ACHN (cell line): ENCODE results near the gene GLI1.
"Not testable (repeated sequence)": the region's sequence is repeated elsewhere in the genome, so short reads cannot be mapped to it uniquely, and the experiment has no call there.

Experiments
- DNase-seq: peaks from one replicate; pipeline ENCODE4 v3.0.0-alpha.2; 2015
- in situ Hi-C: cut with HindIII; loops from 2 replicates; pipeline ENCODE4 v1.10.0; 2017; ENCODE audit warnings: low sequenced_read_pairs, low pct_ligation_motif_present, low pct_unique_long_range_greater_than_20kb

GLI1 gene

DNA sequence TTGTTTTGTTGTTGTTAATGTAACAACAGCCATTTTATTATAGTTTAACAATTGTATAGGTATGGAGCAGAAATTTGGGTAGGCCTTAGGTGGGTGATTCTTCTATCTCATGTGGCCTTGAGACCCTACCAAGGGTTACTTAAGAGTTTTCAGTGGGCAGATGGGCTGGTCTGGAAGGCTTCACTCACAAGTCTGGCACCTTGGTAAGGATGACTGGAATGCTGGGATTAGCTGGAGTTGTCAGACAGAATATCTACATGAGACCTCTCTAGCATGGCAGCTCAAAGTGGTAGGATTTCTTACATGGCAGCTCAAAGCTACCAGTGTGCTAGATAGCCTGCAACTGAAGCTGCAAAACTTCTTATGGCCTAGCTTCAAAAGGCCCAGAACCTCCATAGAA is 26.1 kb downstream of the GLI1 start:
- in situ Hi-C loops = no loop called here
- DNase-seq = no peak

- DNase-seq = no peak
- in situ Hi-C loops = no loop called here
These were observed 27.5 kb downstream of the GLI1 start for GRCh38 chr12:57487055-57487596.

- in situ Hi-C loops = no loop called here
- peak; percentile 100 for DNase-seq
These were observed 28.2 kb downstream of the GLI1 start, which contains the start of gene MARS1 for GRCh38 chr12:57487597-57488401. TSS of gene MARS1 (plus strand) at chr12:57488068. CDS start at chr12:57488091, 23 bp downstream.

DNA sequence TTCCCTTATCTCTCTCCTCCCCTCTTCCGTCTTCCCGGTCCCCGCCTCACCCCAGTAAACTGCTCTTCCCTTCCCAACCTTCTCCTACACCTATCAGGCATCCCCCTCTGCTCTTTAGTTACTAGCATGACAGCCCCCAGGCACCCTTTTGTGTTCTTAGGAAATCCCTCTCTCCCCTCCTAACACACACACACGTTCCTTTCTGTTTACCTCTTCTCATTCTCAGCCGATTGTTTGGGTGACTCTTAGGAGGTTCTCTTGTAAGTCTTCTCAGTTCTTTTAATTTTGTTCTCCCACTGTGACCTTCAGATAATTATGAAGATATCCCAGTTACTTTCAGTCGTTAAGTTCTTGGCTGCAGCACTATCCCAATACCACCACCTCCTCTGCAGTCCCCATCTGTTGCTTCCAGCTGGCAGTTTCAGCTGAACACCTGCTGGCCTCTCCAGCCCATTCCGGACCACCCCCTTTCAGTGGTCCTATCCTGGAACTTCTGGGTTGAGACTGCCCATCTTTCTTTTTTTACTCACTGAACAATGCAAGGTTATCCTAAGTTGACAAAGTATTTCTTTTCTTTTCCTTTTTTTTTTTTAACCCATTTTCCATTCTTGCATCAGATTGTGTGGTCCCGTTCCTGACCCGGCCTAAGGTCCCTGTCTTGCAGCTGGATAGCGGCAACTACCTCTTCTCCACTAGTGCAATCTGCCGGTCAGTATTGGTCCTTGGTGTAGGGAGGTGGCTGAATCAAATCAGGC is 29.0 kb downstream of the GLI1 start:
- no peak for DNase-seq
- in situ Hi-C loops = no loop called here

GRCh38 chr12:57489157-57489641 is 29.6 kb downstream of the GLI1 start:
- in situ Hi-C loops = no loop called here

GRCh38 chr12:57490126-57490525 is 30.5 kb downstream of the GLI1 start:
- in situ Hi-C loops = no loop called here
- no peak for DNase-seq

More at GRCh38 chr12:57489157-57489641, 29.6 kb downstream of the GLI1 start:
- no peak for DNase-seq

- in situ Hi-C loops = no loop called here
- peak; percentile 41 for DNase-seq
These were observed 32.1 kb downstream of the GLI1 start for GRCh38 chr12:57491393-57492280.

DNA sequence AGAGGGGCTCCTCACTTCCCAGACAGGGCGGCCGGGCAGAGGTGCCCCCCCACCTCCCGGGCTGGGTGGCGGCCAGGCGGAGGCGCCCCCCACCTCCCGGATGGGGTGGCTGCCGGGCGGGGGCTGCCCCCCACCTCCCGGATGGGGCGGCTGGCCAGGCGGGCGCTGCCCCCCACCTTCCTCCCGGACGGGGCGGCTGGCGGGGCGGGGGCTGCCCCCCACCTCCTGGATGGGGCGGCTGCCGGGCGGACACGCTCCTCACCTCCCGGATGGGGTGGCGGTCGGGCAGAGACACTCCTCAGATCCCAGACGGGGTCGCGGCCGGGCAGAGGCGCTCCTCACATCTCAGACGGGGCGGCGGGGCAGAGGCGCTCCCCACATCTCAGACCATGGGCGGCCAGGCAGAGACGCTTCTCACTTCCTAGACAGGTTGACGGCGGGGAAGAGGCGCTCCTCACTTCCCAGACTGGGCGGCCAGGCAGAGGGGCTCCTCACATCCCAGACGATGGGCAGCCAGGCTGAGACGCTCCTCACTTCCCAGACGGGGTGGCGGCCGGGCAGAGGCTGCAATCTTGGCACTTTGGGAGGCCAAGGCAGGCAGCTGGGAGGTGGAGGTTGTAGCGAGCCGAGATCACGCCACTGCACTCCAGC is 35.6 kb downstream of the GLI1 start:
- in situ Hi-C loops, DNase-seq: not testable (repeated sequence)

DNA sequence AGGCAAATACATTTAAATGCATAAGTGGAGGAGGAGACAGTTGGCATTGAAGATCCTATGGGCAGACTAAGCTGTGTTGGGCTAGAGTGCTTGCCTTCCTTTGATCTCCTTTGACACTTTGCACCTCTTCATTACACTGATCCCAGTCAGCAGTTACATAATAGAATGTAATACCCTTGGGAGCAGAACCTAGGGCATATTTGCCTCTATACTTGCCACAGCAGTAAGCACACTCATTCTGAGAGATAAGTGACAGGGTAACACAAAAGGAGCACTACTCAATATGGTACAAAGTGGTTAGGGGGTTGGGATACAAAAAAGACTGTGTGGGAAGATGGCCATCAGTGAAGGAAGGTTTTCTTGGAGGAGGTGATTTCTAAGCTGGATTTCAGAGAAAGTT is 37.2 kb downstream of the GLI1 start:
- in situ Hi-C loops = no loop called here
- no peak for DNase-seq

DNA sequence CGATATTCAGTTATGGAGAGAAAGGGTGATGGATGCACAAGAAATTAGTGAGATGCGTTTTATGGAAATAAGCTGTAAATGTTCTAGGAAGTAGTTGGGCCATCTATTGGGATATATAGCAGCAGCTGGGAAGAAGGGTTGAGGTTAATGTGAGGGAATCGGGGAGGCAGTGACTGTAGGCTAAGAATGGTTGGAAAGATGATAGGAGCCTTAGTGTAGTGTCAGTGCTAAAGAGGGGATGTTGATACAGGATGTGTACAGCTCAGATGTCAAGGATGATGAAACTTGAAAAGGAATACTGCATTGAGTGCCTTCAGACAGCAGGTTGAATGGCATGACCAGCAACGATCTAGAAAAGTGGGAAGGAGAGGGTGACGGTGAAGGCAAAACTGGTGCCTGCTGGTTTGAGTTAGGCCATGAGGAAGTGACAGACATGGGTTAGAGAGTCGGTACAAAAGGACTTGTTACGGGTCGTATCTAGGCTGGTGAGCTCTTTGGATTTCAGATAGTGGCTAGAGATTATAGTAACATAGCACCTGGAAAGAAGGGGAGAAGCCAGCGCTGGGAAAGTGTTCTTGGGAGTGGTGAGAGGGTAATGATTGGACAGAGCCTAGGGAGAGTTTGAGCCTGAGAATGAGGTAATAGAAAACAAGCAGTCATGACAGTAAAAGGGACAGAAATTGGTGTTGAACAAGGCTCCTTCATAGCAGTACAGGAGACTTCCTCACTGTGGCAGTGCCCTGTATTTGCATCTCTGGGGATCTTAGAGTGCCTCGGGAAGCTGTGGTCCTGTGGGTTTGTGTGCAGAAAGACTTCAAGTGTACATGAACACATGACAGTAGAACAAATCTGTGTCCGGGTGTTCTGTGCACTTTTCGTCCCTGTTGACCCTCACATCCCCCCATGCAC is 37.9 kb downstream of the GLI1 start:
- no peak for DNase-seq

GRCh38 chr12:57498132-57498502 is 38.5 kb downstream of the GLI1 start:
- no peak for DNase-seq
- in situ Hi-C loops = no loop called here

More for the DNA sequence above, 37.9 kb downstream of the GLI1 start:
- in situ Hi-C loops = no loop called here

GRCh38 chr12:57498571-57498970 is 39.0 kb downstream of the GLI1 start:
- in situ Hi-C loops = no loop called here
- DNase-seq = no peak

- in situ Hi-C loops = no loop called here
- DNase-seq = no peak
These were observed 40.6 kb downstream of the GLI1 start for GRCh38 chr12:57500213-57500612.

- in situ Hi-C loops, DNase-seq: not testable (repeated sequence)
These were observed 42.9 kb downstream of the GLI1 start for GRCh38 chr12:57502311-57502969.

- in situ Hi-C loops, DNase-seq: not testable (repeated sequence)
These were observed 47.0 kb downstream of the GLI1 start for GRCh38 chr12:57506541-57506940.

- in situ Hi-C loops, DNase-seq: not testable (repeated sequence)
These were observed 48.2 kb downstream of the GLI1 start for GRCh38 chr12:57507796-57508195.
